Activated CD4-positive, alpha-beta memory T cell treated with anti-CD3 and anti-CD28 coated beads for 36 hours (primary cell): ENCODE results near the gene SLCO2A1. TPM values are rescaled to one million over a fixed set of nuclear protein-coding genes. Genes with fewer than 3 reads are reported as not detected.
A peak's percentile ranks its signal among the peaks of the same experiment; 100 is the strongest.

Source experiments
- CTCF ChIA-PET: fragments of 350-600 bp; sonication (Branson Sonifier 250); formaldehyde crosslinking; loops from one replicate; lab custom pipeline; 2021; ENCODE audit warnings: antibody characterized with exemption, inconsistent platforms; lab: Charles Lee
- POLR2A ChIA-PET: fragments of 350-600 bp; sonication (Branson Sonifier 250); formaldehyde crosslinking; loops from one replicate; lab custom pipeline; 2021; ENCODE audit warnings: antibody characterized with exemption; lab: Charles Lee
- DNase-seq: peaks from one replicate; pipeline ENCODE4 v3.0.0-alpha.2; 2020
- H3K27ac Mint-ChIP-seq: one replicate; pipeline ENCODE4 v1.8.0; 2021; ENCODE audit warnings: mixed read lengths
- H3K27me3 Mint-ChIP-seq: one replicate; pipeline ENCODE4 v1.8.0; 2021; ENCODE audit warnings: mixed read lengths
- H3K36me3 Mint-ChIP-seq: one replicate; pipeline ENCODE4 v1.8.0; 2021; ENCODE audit warnings: mixed read lengths
- H3K4me1 Mint-ChIP-seq: one replicate; pipeline ENCODE4 v1.8.0; 2021; ENCODE audit warnings: low read depth, mixed read lengths
- H3K4me3 Mint-ChIP-seq: one replicate; pipeline ENCODE4 v1.8.0; 2021; ENCODE audit warnings: mild to moderate bottlenecking, mixed read lengths
- H3K9me3 Mint-ChIP-seq: one replicate; pipeline ENCODE4 v1.8.0; 2021; ENCODE audit warnings: mixed read lengths
- intact Hi-C: fragments of 100-400 bp; cut with micrococcal nuclease; formaldehyde crosslinking; loops from one replicate; pipeline ENCODE4 v1.15.1; 2023
- total RNA-seq, 2 experiments: library from RNA; stranded (reverse); gene quantifications; one replicate each; pipeline ENCODE4 v1.2.3, GENCODE V29; 2021

Gene SLCO2A1
- total RNA-seq, 2 experiments from 2014 or later = not detected

- H3K27me3 Mint-ChIP-seq = peaks cover 15% of the 10 kb centered on the region
These were observed 140.9 kb downstream of the SLCO2A1 start for GRCh38 chr3:133888726-133889340.

GRCh38 chr3:133887803-133888703, 141.7 kb downstream of the SLCO2A1 start:
- ChIA-PET CTCF (no interaction called here), POLR2A (no interaction called here)
- intact Hi-C loops = no loop called here
- H3K4me1 Mint-ChIP-seq = peaks cover 4% of the 10 kb centered on the region
- no peak for DNase-seq
- no peaks in the 10 kb centered on the region for H3K36me3 Mint-ChIP-seq
- peaks cover 10% of the 10 kb centered on the region for H3K27me3 Mint-ChIP-seq
- no peak overlapping the region for H3K27ac Mint-ChIP-seq
- H3K9me3 Mint-ChIP-seq = no peaks in the 10 kb centered on the region
- H3K4me3 Mint-ChIP-seq = no peak overlapping the region

More at GRCh38 chr3:133888726-133889340, 140.9 kb downstream of the SLCO2A1 start:
- Mint-ChIP-seq H3K4me3 (no peak overlapping the region), H3K9me3 (no peaks in the 10 kb centered on the region), H3K36me3 (no peaks in the 10 kb centered on the region), H3K27ac (no peak overlapping the region), H3K4me1 (no peaks in the 10 kb centered on the region)
- no peak for DNase-seq
- intact Hi-C loops = no loop called here
- ChIA-PET POLR2A (no interaction called here), CTCF (no interaction called here)

- H3K27me3 Mint-ChIP-seq = peaks cover 8% of the 10 kb centered on the region
- no peaks in the 10 kb centered on the region for H3K36me3 Mint-ChIP-seq
- ChIA-PET CTCF (no interaction called here), POLR2A (no interaction called here)
- no peaks in the 10 kb centered on the region for H3K9me3 Mint-ChIP-seq
- intact Hi-C loops = no loop called here
- H3K27ac Mint-ChIP-seq = no peak overlapping the region
- DNase-seq = no peak
- H3K4me1 Mint-ChIP-seq = peaks cover 12% of the 10 kb centered on the region
- H3K4me3 Mint-ChIP-seq = no peak overlapping the region
These were observed 142.5 kb downstream of the SLCO2A1 start for GRCh38 chr3:133887074-133887802.

GRCh38 chr3:133886031-133886722, 143.5 kb downstream of the SLCO2A1 start:
- H3K4me3 Mint-ChIP-seq = no peak overlapping the region
- POLR2A ChIA-PET = no interaction called here
- no peaks in the 10 kb centered on the region for H3K9me3 Mint-ChIP-seq
- H3K27ac Mint-ChIP-seq = no peak overlapping the region
- intact Hi-C loops = no loop called here
- no peak for DNase-seq
- peaks cover 22% of the 10 kb centered on the region for H3K4me1 Mint-ChIP-seq
- no peaks in the 10 kb centered on the region for H3K36me3 Mint-ChIP-seq
- H3K27me3 Mint-ChIP-seq = peaks cover 6% of the 10 kb centered on the region
- CTCF ChIA-PET = no interaction called here

DNA sequence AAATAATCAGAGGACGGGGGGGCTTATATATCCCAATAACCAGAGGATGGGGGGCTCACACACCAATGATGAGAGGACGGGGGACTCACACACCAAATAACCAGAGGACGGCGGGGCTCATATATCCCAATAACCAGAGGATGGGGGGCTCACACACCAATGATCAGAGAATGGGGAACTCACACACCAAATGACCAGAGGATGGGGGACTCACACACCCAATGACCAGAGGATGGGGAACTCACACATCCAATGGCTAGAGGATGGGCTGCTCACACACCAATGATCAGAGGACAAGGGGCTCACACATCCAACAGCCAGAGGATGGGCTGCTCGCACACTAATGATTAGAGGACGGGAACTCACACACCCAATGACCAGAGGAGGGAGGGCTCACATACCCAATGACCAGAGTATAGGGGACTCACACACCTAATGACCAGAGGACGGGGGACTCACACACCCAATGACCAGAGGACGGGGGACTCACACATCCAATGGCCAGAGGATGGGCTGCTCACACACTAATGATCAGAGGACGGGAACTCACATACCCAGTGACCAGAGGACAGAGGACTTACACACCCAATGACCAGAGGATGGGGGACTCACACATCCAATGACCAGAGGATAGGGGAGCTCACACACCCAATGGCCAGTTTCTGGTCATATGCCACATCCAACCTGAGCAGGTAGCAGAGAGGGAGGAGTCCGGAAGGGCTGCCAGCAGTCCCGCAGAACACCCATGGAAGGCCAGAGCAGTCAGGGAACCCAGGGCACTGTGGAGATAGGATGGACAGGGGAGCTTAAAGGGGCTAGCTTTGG, 144.6 kb downstream of the SLCO2A1 start:
- no peak overlapping the region for H3K27ac Mint-ChIP-seq
- no peak overlapping the region for H3K4me3 Mint-ChIP-seq
- no peaks in the 10 kb centered on the region for H3K9me3 Mint-ChIP-seq
- H3K4me1 Mint-ChIP-seq = peaks cover 26% of the 10 kb centered on the region
- no peak for DNase-seq
- intact Hi-C loops = no loop called here
- CTCF ChIA-PET = no interaction called here
- H3K27me3 Mint-ChIP-seq = no peaks in the 10 kb centered on the region
- POLR2A ChIA-PET = no interaction called here
- H3K36me3 Mint-ChIP-seq = no peaks in the 10 kb centered on the region

DNA sequence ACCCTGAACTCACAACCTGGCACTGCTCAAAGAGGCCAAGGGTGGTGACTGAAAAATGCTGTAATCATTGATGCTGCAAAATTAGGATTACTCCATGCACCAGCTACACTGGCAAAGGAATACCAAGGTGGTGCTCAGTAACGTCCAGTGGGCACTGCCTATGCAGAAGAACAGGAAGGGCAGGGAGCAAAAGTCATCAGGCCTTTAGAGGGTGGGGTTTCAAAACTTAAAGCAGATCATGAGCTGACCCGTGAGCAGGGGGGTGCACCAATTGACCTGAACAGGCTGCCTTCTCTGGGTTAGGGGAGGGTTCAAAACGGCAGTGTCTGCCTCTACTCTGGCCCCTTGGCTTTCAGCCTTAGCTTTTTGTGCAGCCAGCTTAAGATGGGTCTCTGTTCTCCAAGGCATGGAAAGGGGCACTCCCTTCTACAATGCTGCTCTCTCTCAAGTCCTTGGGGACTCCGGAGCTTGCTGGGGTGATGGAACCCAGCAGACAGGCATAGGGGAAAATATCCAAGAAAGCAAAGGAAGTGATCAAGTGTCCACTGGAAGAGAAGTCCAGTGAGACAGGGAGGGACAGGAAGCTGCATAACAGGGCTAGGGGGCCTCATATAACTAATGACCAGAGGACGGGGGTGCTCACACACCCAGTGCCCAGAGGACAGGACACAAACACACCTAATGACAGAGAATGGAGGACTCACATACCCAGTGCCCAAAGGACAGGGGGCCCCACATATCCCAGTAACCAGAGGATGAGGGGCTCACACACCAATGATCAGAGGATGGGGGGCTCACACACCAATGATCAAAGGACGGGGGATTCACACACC, 145.5 kb downstream of the SLCO2A1 start:
- H3K27me3 Mint-ChIP-seq = no peaks in the 10 kb centered on the region
- no peak overlapping the region for H3K4me3 Mint-ChIP-seq
- intact Hi-C loops = no loop called here
- H3K9me3 Mint-ChIP-seq = no peaks in the 10 kb centered on the region
- no peaks in the 10 kb centered on the region for H3K36me3 Mint-ChIP-seq
- H3K4me1 Mint-ChIP-seq = peaks cover 26% of the 10 kb centered on the region
- ChIA-PET POLR2A (no interaction called here), CTCF (no interaction called here)
- H3K27ac Mint-ChIP-seq = no peak overlapping the region
- DNase-seq = no peak

DNA sequence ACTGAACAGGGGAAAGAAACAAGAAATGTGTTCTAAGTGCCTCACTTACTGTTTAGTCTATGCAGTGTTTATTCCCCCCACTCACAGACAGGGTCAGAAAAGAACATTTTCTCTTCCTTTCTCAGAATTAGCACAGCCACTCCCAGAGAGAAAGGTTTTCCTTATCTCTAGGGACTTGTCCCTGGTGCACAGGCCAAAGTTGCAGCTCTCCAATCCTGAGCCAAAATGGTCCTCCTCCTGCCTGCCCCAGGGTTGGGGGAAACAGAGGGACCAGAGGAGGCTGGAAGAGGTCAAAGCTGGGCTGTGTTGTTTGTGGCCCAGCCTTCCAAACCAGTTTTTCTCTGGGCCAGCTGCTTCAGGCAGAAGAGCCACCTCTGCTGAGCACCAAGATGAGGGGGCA, 146.1 kb downstream of the SLCO2A1 start:
- Mint-ChIP-seq H3K4me1 (peaks cover 26% of the 10 kb centered on the region), H3K36me3 (no peaks in the 10 kb centered on the region), H3K9me3 (peaks cover 4% of the 10 kb centered on the region), H3K27ac (no peak overlapping the region), H3K4me3 (no peak overlapping the region), H3K27me3 (no peaks in the 10 kb centered on the region)
- ChIA-PET CTCF (no interaction called here), POLR2A (no interaction called here)
- DNase-seq = no peak
- intact Hi-C loops = no loop called here

DNA sequence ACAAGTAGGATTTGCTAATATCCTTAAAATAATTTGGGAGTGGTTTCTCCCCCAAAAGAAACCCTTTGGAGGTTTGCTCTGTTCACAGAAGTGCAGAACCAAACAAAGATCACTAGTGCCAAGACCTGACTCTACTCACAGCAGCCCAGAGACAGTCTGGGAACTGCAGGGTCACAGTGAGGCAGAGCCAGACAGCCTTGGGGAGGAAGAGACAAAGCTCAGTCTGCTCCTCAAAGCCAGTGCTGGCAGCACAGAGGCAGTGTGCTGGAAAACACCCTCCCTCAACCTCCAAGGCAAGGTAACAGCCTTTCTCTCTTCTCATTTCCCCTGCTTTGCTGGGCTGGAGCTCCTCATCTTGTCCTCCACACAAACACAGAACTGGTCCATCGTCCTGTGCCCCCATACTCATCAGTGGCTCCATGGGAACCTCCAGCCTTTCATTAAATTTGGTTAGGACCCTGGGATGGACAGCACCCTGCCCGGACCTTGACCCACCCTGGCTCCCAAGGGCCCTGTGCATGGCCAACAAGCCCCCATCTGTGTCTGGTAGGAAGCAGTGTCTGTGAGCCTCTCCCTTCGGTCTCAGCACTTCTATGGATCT, 146.6 kb downstream of the SLCO2A1 start:
- Mint-ChIP-seq H3K36me3 (no peaks in the 10 kb centered on the region), H3K9me3 (peaks cover 9% of the 10 kb centered on the region), H3K27me3 (no peaks in the 10 kb centered on the region), H3K4me3 (no peak overlapping the region), H3K4me1 (peaks cover 26% of the 10 kb centered on the region), H3K27ac (peak overlapping the region; percentile 40)
- POLR2A ChIA-PET = no interaction called here
- peak; percentile 6 for DNase-seq
- CTCF ChIA-PET = no interaction called here
- intact Hi-C loops = loop anchor here (1.0 kb wide), 1 partner anchor 32 kb away; no protein-coding TSS in a partner anchor

DNA sequence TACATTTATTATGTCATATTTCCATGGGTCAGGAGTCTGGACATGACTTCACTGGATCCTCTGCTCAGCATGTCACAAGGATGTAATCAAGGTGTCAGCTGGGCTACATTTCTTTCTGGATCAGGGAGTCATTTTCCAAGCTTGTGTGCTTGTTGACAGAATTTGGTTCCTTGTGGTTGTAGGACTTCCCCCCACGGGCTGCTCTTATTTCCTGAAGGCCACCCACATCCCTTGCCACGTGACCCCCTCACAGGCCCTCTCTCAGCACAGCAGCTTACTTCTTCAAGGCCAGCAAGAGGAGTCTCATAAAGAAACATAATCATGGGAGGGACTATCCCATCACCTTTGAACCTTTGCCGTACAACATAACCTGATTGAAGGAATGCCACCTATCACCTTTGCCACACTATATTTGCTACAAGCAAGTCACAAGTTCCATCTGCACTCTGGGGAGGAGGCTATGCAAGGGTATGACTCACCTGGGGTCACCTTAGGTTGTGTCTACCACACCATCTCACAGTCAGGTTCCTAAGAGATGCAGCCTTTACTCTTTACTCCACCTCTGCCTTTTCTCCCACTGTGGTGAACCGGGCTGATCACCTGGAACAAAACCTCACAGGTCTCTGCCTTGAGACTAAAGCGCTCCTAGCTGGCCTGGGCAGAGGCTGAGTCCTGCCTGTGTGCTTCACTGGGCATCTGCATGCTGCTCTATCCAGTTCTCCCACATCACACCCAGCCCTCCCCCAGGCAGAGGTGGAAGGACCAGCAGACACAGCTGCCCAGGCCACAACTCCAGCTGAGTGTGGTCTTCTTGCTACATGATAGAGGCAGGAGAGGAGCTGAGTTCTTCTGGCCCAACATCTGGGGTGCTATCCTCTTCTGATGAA, 147.5 kb downstream of the SLCO2A1 start:
- Mint-ChIP-seq H3K4me1 (peaks cover 26% of the 10 kb centered on the region), H3K36me3 (no peaks in the 10 kb centered on the region), H3K4me3 (no peak overlapping the region), H3K9me3 (peaks cover 16% of the 10 kb centered on the region), H3K27me3 (no peaks in the 10 kb centered on the region), H3K27ac (peak overlapping the region; percentile 30)
- ChIA-PET POLR2A (no interaction called here), CTCF (no interaction called here)
- intact Hi-C loops = loop anchor here (1.0 to 2.0 kb wide), 2 partner anchors 31 to 77 kb away; partner anchors contain the start of gene SRPRB
- DNase-seq = peak; percentile 52

GRCh38 chr3:133881492-133881891, 148.2 kb downstream of the SLCO2A1 start:
- intact Hi-C loops = loop anchor here (2.0 kb wide), 1 partner anchor 77 kb away; the partner anchor contains the start of gene SRPRB
- H3K27me3 Mint-ChIP-seq = no peaks in the 10 kb centered on the region
- CTCF ChIA-PET = no interaction called here
- no peaks in the 10 kb centered on the region for H3K36me3 Mint-ChIP-seq
- H3K4me3 Mint-ChIP-seq = no peak overlapping the region
- H3K9me3 Mint-ChIP-seq = peaks cover 16% of the 10 kb centered on the region
- DNase-seq = peak; percentile 17
- POLR2A ChIA-PET = interaction anchor here (0.6 kb wide), 1 partner anchor 178 kb away, joined by 3 read pairs; no protein-coding TSS in a partner anchor
- peaks cover 26% of the 10 kb centered on the region for H3K4me1 Mint-ChIP-seq
- H3K27ac Mint-ChIP-seq = peak overlapping the region; percentile 25
